Upper lobe of left lung (tissue), 6 donors: Measurements from ENCODE around the gene CES2. TPM values are rescaled to one million over a fixed set of nuclear protein-coding genes. Genes with fewer than 3 reads are reported as not detected.
"Not testable (repeated sequence)": the region's sequence is repeated elsewhere in the genome, so short reads cannot be mapped to it uniquely, and the experiment has no call there.

Source experiments
- ATAC-seq, 2 donors: fragments of 200-7000 bp; cut with Tn5 transposase; one replicate each; pipeline ENCODE4 v1.9.1; 2022; ENCODE audit warnings: mild to moderate bottlenecking in 2 of 2, moderate library complexity in 2 of 2; ENCODE audit not compliant: low FRiP score in 2 of 2
- DNase-seq, 2 donors: peaks; one replicate each; pipeline ENCODE4 v3.0.0-alpha.2; 2019 to 2020
- H3K27ac ChIP-seq, 4 donors: fragments of 200-600 bp; sonication (generic); one replicate each; pipeline ENCODE4 v1.5.1; 2016 to 2019
- H3K27me3 ChIP-seq, 4 donors: fragments of 200-600 bp; sonication (generic); one replicate each; pipeline ENCODE4 v1.5.1; 2017 to 2019
- H3K36me3 ChIP-seq, 4 donors: fragments of 200-600 bp; sonication (generic); one replicate each; pipeline ENCODE4 v1.5.1; 2016 to 2019
- H3K4me1 ChIP-seq, 4 donors: fragments of 200-600 bp; sonication (generic); one replicate each; pipeline ENCODE4 v1.5.1; 2018 to 2019
- H3K4me3 ChIP-seq, 4 donors: fragments of 200-600 bp; sonication (generic); one replicate each; pipeline ENCODE4 v1.5.1; 2017 to 2019; ENCODE audit warnings: mild to moderate bottlenecking in 2 of 4, moderate library complexity in 1 of 4
- H3K9me3 ChIP-seq, 4 donors: fragments of 200-600 bp; sonication (generic); one replicate each; pipeline ENCODE4 v1.5.1; 2018 to 2019
- EP300 ChIP-seq, 4 donors: sonication (generic); formaldehyde crosslinking; IDR thresholded peaks; one replicate each; pipeline ENCODE4 v1.5.1; 2017; ENCODE audit warnings: antibody characterized with exemption in 4 of 4, control low read depth in 2 of 4
- POLR2A ChIP-seq, 4 donors: fragments of 450-650 bp; IDR thresholded peaks; one replicate each; pipeline ENCODE4 v1.5.1; 2016 to 2017; ENCODE audit warnings: antibody characterized with exemption in 4 of 4, mild to moderate bottlenecking in 2 of 4
- POLR2AphosphoS5 ChIP-seq, 2 donors: sonication (generic); formaldehyde crosslinking; IDR thresholded peaks; one replicate each; pipeline ENCODE4 v1.5.1; 2017; ENCODE audit warnings: antibody characterized with exemption in 2 of 2
- WGBS, 2 donors: methylation state at CpG; one replicate each; pipeline ENCODE4 v1.1.5; 2017 to 2018; 5-methylcytosine and 5-hydroxymethylcytosine counted together
- total RNA-seq, 6 donors: library from RNA; depleted of rRNA in 4 of 6; stranded (reverse); fragments of >200 nt in 4 of 6; gene quantifications; one replicate each; pipeline versions ENCODE4 v1.1.0 to v1.2.1, GENCODE V29; 2016 to 2021
- TF ChIP-seq, protein P1 (sequence below), 6 experiments: fragments of 450-650 bp in 4 of 6; fragments of 200-600 bp in 2 of 6; sonication (generic) in 2 of 6; IDR thresholded peaks; one replicate each; pipeline ENCODE4 v1.5.1; 2016 to 2019; ENCODE audit warnings: antibody characterized with exemption in 6 of 6
- donor health status: DM: no; HTN: no; CAD: no; lungs with moderate emphysema.
- donor health status: DM: no; HTN: yes; CAD: no; lungs with severe emphysema.

The CES2 gene
- total RNA-seq, 6 donors from 2014 or later: 32.2 to 76.1 (median 46.5) TPM

- TF ChIP-seq EP300 (IDR thresholded peaks at IDR 0.05): no peak
- TF ChIP-seq POLR2A (IDR thresholded peaks at IDR 0.05): no peak
- TF ChIP-seq, protein P1, sequence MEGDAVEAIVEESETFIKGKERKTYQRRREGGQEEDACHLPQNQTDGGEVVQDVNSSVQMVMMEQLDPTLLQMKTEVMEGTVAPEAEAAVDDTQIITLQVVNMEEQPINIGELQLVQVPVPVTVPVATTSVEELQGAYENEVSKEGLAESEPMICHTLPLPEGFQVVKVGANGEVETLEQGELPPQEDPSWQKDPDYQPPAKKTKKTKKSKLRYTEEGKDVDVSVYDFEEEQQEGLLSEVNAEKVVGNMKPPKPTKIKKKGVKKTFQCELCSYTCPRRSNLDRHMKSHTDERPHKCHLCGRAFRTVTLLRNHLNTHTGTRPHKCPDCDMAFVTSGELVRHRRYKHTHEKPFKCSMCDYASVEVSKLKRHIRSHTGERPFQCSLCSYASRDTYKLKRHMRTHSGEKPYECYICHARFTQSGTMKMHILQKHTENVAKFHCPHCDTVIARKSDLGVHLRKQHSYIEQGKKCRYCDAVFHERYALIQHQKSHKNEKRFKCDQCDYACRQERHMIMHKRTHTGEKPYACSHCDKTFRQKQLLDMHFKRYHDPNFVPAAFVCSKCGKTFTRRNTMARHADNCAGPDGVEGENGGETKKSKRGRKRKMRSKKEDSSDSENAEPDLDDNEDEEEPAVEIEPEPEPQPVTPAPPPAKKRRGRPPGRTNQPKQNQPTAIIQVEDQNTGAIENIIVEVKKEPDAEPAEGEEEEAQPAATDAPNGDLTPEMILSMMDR (IDR thresholded peaks at IDR 0.05): no peak
- no peak for TF ChIP-seq POLR2AphosphoS5 (IDR thresholded peaks at IDR 0.05)
- Histone ChIP-seq H3K36me3 (no peaks in the 10 kb centered on the region), H3K27ac (no peak overlapping the region), H3K27me3 (no peaks in the 10 kb centered on the region), H3K9me3 (no peaks in the 10 kb centered on the region), H3K4me1 (peaks cover 0 to 13% (median 3%) of the 10 kb centered on the region in 4 donors), H3K4me3 (no peak overlapping the region)
- 94 to 95% methylated on average over 9 of the region's 9 CpGs for WGBS, 2 donors
- no peak for DNase-seq
- ATAC-seq: no peak
These were observed 47.7 kb downstream of the CES2 start for GRCh38 chr16:66983033-66983432.

DNA sequence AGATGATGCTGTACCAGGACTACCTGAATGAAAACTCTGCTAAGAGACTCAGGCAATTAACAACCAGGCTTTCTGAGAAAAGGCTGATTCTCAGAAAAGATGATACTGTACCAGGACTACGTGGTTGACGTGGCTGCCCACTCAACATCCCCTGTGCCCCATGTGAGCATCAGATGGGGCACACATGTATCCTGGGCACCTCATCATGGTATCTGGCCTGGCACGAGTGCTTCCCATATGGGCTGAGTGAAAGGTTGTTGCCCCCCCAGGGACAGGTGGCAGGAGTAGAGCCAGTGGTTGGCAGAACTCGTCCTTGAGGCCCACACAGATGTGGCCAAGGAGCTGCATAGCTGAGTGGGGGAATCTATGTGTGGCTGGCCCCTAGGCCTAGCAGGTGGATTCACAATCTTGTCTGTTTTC lies 49.6 kb downstream of the CES2 start:
- Histone ChIP-seq H3K4me3 (no peak overlapping the region), H3K27ac (no peak overlapping the region), H3K27me3 (no peaks in the 10 kb centered on the region), H3K4me1 (no peaks in the 10 kb centered on the region), H3K36me3 (no peaks in the 10 kb centered on the region), H3K9me3 (no peaks in the 10 kb centered on the region)
- WGBS, 2 donors: 40 to 77% methylated on average over 1 to 4 of the region's 4 CpGs
- DNase-seq (no peak), ATAC-seq (no peak)
- no peak for TF ChIP-seq POLR2A (IDR thresholded peaks at IDR 0.05)
- TF ChIP-seq, protein P1 (IDR thresholded peaks at IDR 0.05): no peak
- no peak for TF ChIP-seq EP300 (IDR thresholded peaks at IDR 0.05)
- TF ChIP-seq POLR2AphosphoS5 (IDR thresholded peaks at IDR 0.05): no peak

GRCh38 chr16:66986559-66986958 lies 51.2 kb downstream of the CES2 start:
- DNase-seq: no peak
- ATAC-seq: no peak
- H3K27ac ChIP-seq: no peak overlapping the region
- no peaks in the 10 kb centered on the region for H3K36me3 ChIP-seq
- no peak for TF ChIP-seq POLR2AphosphoS5 (IDR thresholded peaks at IDR 0.05)
- TF ChIP-seq, protein P1 (IDR thresholded peaks at IDR 0.05): no peak
- no peak for TF ChIP-seq EP300 (IDR thresholded peaks at IDR 0.05)
- TF ChIP-seq POLR2A (IDR thresholded peaks at IDR 0.05): no peak
- no peaks in the 10 kb centered on the region for H3K27me3 ChIP-seq
- H3K4me1 ChIP-seq: no peaks in the 10 kb centered on the region
- WGBS, 2 donors: 76 to 96% methylated on average over 6 of the region's 6 CpGs
- H3K9me3 ChIP-seq: no peaks in the 10 kb centered on the region
- H3K4me3 ChIP-seq: no peak overlapping the region

DNA sequence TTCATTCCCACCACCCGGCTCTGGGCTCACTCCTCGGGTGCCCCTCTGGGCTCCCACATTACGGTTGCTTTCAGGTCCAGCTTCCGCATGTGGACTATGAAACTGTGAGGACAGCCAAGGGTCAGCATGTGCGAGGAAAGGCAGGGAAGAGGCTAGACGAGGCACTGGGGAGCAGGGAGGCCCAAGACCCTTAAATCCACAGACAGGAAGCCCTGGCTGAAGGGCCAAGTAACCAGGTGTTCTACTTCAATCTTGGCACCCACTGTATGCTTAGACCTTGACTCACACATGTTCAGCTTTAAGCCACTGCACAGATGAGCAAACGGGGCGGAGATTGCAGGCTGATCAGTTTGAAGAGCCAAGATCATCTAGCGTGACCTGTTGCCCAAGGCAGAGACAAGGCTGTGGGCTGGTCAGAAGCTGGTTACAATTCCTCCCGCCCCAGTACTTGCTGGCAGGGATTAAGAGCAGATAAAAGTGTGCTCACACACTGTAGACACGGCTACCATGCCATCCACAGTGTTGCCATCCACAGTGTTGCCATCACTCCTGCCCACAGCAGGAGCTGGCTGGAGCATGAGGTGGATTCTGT lies 53.0 kb downstream of the CES2 start, which contains the start of gene CES4A:
CES4A (plus strand) TSS at position 393 of the 592 bp plus-strand sequence; CDS start at position 577, 184 bp downstream.
- no peaks in the 10 kb centered on the region for H3K9me3 ChIP-seq
- peak in 1 of 2 donors; percentile 10 for ATAC-seq
- no peak for TF ChIP-seq POLR2AphosphoS5 (IDR thresholded peaks at IDR 0.05)
- TF ChIP-seq POLR2A (IDR thresholded peaks at IDR 0.05): no peak
- no peak for TF ChIP-seq EP300 (IDR thresholded peaks at IDR 0.05)
- TF ChIP-seq, protein P1 (IDR thresholded peaks at IDR 0.05): no peak
- WGBS, 2 donors: 79 to 82% methylated on average over 9 to 11 of the region's 11 CpGs
- no peak within 1 kb of the TSS for H3K27ac ChIP-seq
- no peaks in the 10 kb centered on the region for H3K27me3 ChIP-seq
- no peak within 1 kb of the TSS for H3K4me3 ChIP-seq
- no peaks in the 10 kb centered on the region for H3K4me1 ChIP-seq
- no peak for DNase-seq
- no peaks in the 10 kb centered on the region for H3K36me3 ChIP-seq

DNA sequence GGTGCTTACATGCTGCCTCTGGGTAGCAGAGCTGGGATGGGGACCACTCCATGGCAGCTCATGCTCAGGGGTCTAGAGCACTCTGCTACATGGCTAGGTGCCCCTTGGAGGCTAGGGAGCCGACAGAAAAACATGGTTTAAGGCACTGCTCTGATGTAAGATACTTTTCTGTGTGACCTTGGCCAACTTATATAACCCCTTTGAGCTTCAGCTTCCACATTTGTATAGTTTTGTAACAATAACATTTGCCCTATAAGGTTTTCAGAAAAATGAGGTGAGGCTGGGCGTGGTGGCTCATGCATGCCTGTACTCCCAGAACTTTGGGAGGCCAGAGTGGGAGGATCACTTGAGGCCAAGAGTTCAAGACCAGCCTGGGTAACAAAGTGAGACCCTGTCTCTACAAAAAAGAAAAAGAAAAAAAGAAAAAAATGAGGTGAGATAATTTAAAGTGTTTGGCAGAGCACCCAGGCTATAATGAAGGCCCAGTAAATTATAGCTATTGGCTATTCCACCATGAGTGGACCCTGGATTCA lies 56.3 kb downstream of the CES2 start:
- TF ChIP-seq EP300 (IDR thresholded peaks at IDR 0.05) (no peak), POLR2A (IDR thresholded peaks at IDR 0.05) (no peak), POLR2AphosphoS5 (IDR thresholded peaks at IDR 0.05) (no peak)
- TF ChIP-seq, protein P1 (IDR thresholded peaks at IDR 0.05): no peak
- H3K27ac ChIP-seq: no peak overlapping the region
- no peaks in the 10 kb centered on the region for H3K27me3 ChIP-seq
- H3K4me3 ChIP-seq: no peak overlapping the region
- H3K4me1 ChIP-seq: peaks cover 3 to 7% (median 5%) of the 10 kb centered on the region in 4 donors
- H3K9me3 ChIP-seq: no peaks in the 10 kb centered on the region
- WGBS, 2 donors: 83 to 97% methylated on average over 2 of the region's 2 CpGs
- ATAC-seq: no peak
- DNase-seq: no peak
- H3K36me3 ChIP-seq: no peaks in the 10 kb centered on the region

GRCh38 chr16:66993558-66993957 lies 58.2 kb downstream of the CES2 start:
- WGBS, 2 donors: 92 to 94% methylated on average over 12 of the region's 12 CpGs
- not testable (repeated sequence) for H3K9me3 ChIP-seq, H3K36me3 ChIP-seq, DNase-seq, H3K27me3 ChIP-seq, H3K4me3 ChIP-seq, H3K27ac ChIP-seq, ATAC-seq
- H3K4me1 ChIP-seq: peaks cover 3 to 14% (median 11%) of the 10 kb centered on the region in 4 donors
